ENCODE data around the gene NAA80. TPM values are rescaled to one million over a fixed set of nuclear protein-coding genes. Genes with fewer than 3 reads are reported as not detected.
A peak's percentile ranks its signal among the peaks of the same experiment; 100 is the strongest.
"Not testable (repeated sequence)": the region's sequence is repeated elsewhere in the genome, so short reads cannot be mapped to it uniquely, and the experiment has no call there.

Gene NAA80
- total and polyA plus RNA-seq, 4 donors: 4.8 to 16.6 (median 12.1) TPM

DNA sequence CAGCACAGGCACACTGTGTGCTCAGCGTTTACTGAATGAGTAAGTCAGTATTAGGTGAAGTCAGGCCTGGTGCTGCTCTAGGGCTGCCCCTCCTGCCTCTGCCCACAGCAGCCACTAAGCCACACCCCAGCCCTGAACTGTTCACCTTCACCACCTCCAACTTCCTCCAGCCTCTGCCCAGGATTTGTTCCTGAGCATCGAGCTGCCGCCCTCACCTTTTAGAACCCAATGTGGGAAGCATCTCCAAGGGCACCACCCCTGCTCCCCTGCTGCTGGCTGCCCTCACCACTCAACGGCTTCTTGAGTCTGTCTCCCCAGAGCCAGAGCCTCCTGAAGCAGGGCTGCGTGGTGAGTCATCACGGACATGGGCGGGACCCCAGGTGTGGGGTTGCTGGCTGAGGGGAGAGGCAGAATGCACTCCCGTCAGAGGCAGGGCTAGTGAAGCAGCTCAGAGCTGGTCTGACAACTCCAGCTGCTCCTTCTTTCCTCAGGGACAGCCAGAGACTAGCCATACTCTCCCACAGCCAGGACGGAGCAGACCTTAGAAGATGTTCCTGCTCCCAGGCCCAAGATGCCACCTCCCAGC is 17.5 kb upstream of the NAA80 start:
- Histone ChIP-seq H3K27ac (ENCODE audit: low read depth in 1 of 2, low read length in 1 of 2) (peak overlapping the region in 1 of 2 donors; percentile 90), H3K4me3 (no peak overlapping the region), H3K9ac (ENCODE audit: insufficient read depth in 1 of 2, low read length in 2 of 2) (no peak overlapping the region), H3K4me1 (ENCODE audit: control insufficient read depth in 5 of 5, insufficient read depth in 5 of 5, low read length in 5 of 5) (peaks cover 0 to 48% (median 8%) of the 10 kb centered on the region in 5 donors), H3K36me3 (ENCODE audit: control insufficient read depth in 4 of 4, insufficient read depth in 4 of 4, low read length in 4 of 4) (peaks cover 0 to 21% (median 16%) of the 10 kb centered on the region in 4 donors), H3K9me3 (ENCODE audit: control insufficient read depth in 4 of 4, insufficient read depth in 3 of 4, low read length in 3 of 4) (no peaks in the 10 kb centered on the region), H3K27me3 (ENCODE audit: control insufficient read depth in 3 of 3, insufficient read depth in 3 of 3, low read length in 2 of 3) (no peaks in the 10 kb centered on the region)
- 44 to 69% methylated on average over 9 of the region's 9 CpGs for WGBS, 2 donors
- no peak for TF ChIP-seq CTCF (IDR thresholded peaks at IDR 0.05; ENCODE audit: control extremely low read depth, extremely low read depth)
- ATAC-seq (ENCODE audit: insufficient read depth, low FRiP score) (peak; percentile 50), DNase-seq (no peak)

DNA sequence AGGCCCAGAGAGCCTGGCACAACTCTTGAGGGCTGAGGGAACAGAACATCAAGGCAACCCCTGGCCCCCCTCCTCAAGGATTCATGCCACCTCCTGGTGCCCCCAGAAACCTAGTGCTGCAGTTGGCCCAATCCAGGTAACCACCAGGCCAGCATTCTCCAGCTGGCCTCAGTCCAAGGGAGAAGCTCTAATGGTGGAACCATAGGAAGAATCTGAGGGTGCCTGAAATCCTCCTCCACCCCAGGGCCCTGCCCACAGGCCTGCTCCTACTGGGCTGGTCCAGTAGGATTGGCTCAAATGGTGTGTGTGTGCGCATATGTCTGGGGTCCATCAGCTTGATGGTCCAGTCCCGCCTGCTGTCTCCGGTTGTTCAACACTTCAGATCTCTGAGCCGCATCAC is 15.6 kb upstream of the NAA80 start:
- WGBS, 2 donors: 98% methylated on average over 4 of the region's 4 CpGs

GRCh38 chr3:50314342-50314741 is 15.1 kb upstream of the NAA80 start:
- peaks cover 0 to 21% (median 16%) of the 10 kb centered on the region in 4 donors for H3K36me3 ChIP-seq (ENCODE audit: control insufficient read depth in 4 of 4, insufficient read depth in 4 of 4, low read length in 4 of 4)

More for the DNA sequence above, 15.6 kb upstream of the NAA80 start:
- no peak overlapping the region for H3K4me3 ChIP-seq
- H3K9me3 ChIP-seq (ENCODE audit: control insufficient read depth in 4 of 4, insufficient read depth in 3 of 4, low read length in 3 of 4): no peaks in the 10 kb centered on the region
- no peak overlapping the region for H3K9ac ChIP-seq (ENCODE audit: insufficient read depth in 1 of 2, low read length in 2 of 2)
- no peaks in the 10 kb centered on the region for H3K27me3 ChIP-seq (ENCODE audit: control insufficient read depth in 3 of 3, insufficient read depth in 3 of 3, low read length in 2 of 3)
- peaks cover 0 to 21% (median 16%) of the 10 kb centered on the region in 4 donors for H3K36me3 ChIP-seq (ENCODE audit: control insufficient read depth in 4 of 4, insufficient read depth in 4 of 4, low read length in 4 of 4)
- H3K4me1 ChIP-seq (ENCODE audit: control insufficient read depth in 5 of 5, insufficient read depth in 5 of 5, low read length in 5 of 5): peaks cover 0 to 40% (median 6%) of the 10 kb centered on the region in 5 donors
- H3K27ac ChIP-seq (ENCODE audit: low read depth in 1 of 2, low read length in 1 of 2): peak overlapping the region in 1 of 2 donors; percentile 79
- ATAC-seq (ENCODE audit: insufficient read depth, low FRiP score): no peak
- no peak for TF ChIP-seq CTCF (IDR thresholded peaks at IDR 0.05; ENCODE audit: control extremely low read depth, extremely low read depth)
- DNase-seq: no peak

GRCh38 chr3:50312041-50312440 is 12.8 kb upstream of the NAA80 start:
- Histone ChIP-seq H3K36me3 (ENCODE audit: control insufficient read depth in 4 of 4, insufficient read depth in 4 of 4, low read length in 4 of 4) (peaks cover 0 to 12% (median 4%) of the 10 kb centered on the region in 4 donors), H3K4me1 (ENCODE audit: control insufficient read depth in 5 of 5, insufficient read depth in 5 of 5, low read length in 5 of 5) (peaks cover 0 to 16% (median 0%) of the 10 kb centered on the region in 5 donors)
- WGBS, 2 donors: 84 to 95% methylated on average over 4 to 32 of the region's 32 CpGs
- not testable (repeated sequence) for ATAC-seq (ENCODE audit: insufficient read depth, low FRiP score); H3K27me3 ChIP-seq (ENCODE audit: control insufficient read depth in 3 of 3, insufficient read depth in 3 of 3, low read length in 2 of 3); H3K4me3 ChIP-seq; H3K9ac ChIP-seq (ENCODE audit: insufficient read depth in 1 of 2, low read length in 2 of 2); H3K9me3 ChIP-seq (ENCODE audit: control insufficient read depth in 4 of 4, insufficient read depth in 3 of 4, low read length in 3 of 4); DNase-seq; H3K27ac ChIP-seq (ENCODE audit: low read depth in 1 of 2, low read length in 1 of 2)

More at GRCh38 chr3:50314342-50314741, 15.1 kb upstream of the NAA80 start:
- Histone ChIP-seq H3K27me3 (ENCODE audit: control insufficient read depth in 3 of 3, insufficient read depth in 3 of 3, low read length in 2 of 3) (no peaks in the 10 kb centered on the region), H3K27ac (ENCODE audit: low read depth in 1 of 2, low read length in 1 of 2) (peak overlapping the region in 1 of 2 donors; percentile 79), H3K4me3 (no peak overlapping the region), H3K4me1 (ENCODE audit: control insufficient read depth in 5 of 5, insufficient read depth in 5 of 5, low read length in 5 of 5) (peaks cover 0 to 35% (median 5%) of the 10 kb centered on the region in 5 donors), H3K9ac (ENCODE audit: insufficient read depth in 1 of 2, low read length in 2 of 2) (no peak overlapping the region), H3K9me3 (ENCODE audit: control insufficient read depth in 4 of 4, insufficient read depth in 3 of 4, low read length in 3 of 4) (no peaks in the 10 kb centered on the region)
- ATAC-seq (ENCODE audit: insufficient read depth, low FRiP score) (no peak), DNase-seq (no peak)
- 48 to 79% methylated on average over 3 of the region's 3 CpGs for WGBS, 2 donors
- TF ChIP-seq CTCF (IDR thresholded peaks at IDR 0.05; ENCODE audit: control extremely low read depth, extremely low read depth): no peak
